GM18858 (cell line): ENCODE results near the gene SRXN1.

Experiments
- ATAC-seq: cut with Tn5 transposase; IDR thresholded peaks from one replicate; pipeline ENCODE4 v1.9.1; 2021; ENCODE audit not compliant: unreplicated experiment

Gene SRXN1

GRCh38 chr20:637559-637958, 15.4 kb downstream of the SRXN1 start:
- ATAC-seq: no peak

GRCh38 chr20:635893-636338, 17.1 kb downstream of the SRXN1 start:
- no peak for ATAC-seq

GRCh38 chr20:635028-635892, 17.7 kb downstream of the SRXN1 start:
- ATAC-seq: no peak

- no peak for ATAC-seq
Observed at GRCh38 chr20:634148-634925, 18.7 kb downstream of the SRXN1 start.

GRCh38 chr20:631101-631500, 21.9 kb downstream of the SRXN1 start:
- no peak for ATAC-seq

GRCh38 chr20:626579-626978, 26.4 kb downstream of the SRXN1 start:
- no peak for ATAC-seq

- ATAC-seq: no peak
Observed at GRCh38 chr20:625360-625932, 27.6 kb downstream of the SRXN1 start.

GRCh38 chr20:623704-624103, 29.3 kb downstream of the SRXN1 start:
- no peak for ATAC-seq

GRCh38 chr20:623021-623420, 30.0 kb downstream of the SRXN1 start:
- no peak for ATAC-seq

GRCh38 chr20:622161-622560, 30.8 kb downstream of the SRXN1 start:
- ATAC-seq: no peak

GRCh38 chr20:621125-621756, 31.8 kb downstream of the SRXN1 start:
- no peak for ATAC-seq

- ATAC-seq: no peak
Observed at GRCh38 chr20:620246-620645, 32.8 kb downstream of the SRXN1 start.

- ATAC-seq: no peak
Observed at GRCh38 chr20:618980-619379, 34.0 kb downstream of the SRXN1 start.

- ATAC-seq: no peak
Observed at GRCh38 chr20:617934-618690, 34.9 kb downstream of the SRXN1 start.

- no peak for ATAC-seq
Observed at GRCh38 chr20:615514-615913, 37.5 kb downstream of the SRXN1 start.

- no peak for ATAC-seq
Observed at GRCh38 chr20:611843-612185, 41.2 kb downstream of the SRXN1 start.

- no peak for ATAC-seq
Observed at GRCh38 chr20:611047-611842, 41.8 kb downstream of the SRXN1 start.

GRCh38 chr20:610130-611046, 42.6 kb downstream of the SRXN1 start, which contains the start of gene TCF15:
Gene TCF15 (minus strand): TSS chr20:610309. CDS start chr20:610237, 72 bp downstream.
- no peak for ATAC-seq
